Inflammatory macrophage treated with lipopolysaccharide for 1 hour (primary cell): ENCODE results near the gene MYO1D.
"Not testable (repeated sequence)": the region's sequence is repeated elsewhere in the genome, so short reads cannot be mapped to it uniquely, and the experiment has no call there.

ENCODE experiments used
- DNase-seq, 2 donors: peaks; one replicate each; pipeline ENCODE4 v3.0.0-alpha.2; 2020 to 2022

The MYO1D gene

DNA sequence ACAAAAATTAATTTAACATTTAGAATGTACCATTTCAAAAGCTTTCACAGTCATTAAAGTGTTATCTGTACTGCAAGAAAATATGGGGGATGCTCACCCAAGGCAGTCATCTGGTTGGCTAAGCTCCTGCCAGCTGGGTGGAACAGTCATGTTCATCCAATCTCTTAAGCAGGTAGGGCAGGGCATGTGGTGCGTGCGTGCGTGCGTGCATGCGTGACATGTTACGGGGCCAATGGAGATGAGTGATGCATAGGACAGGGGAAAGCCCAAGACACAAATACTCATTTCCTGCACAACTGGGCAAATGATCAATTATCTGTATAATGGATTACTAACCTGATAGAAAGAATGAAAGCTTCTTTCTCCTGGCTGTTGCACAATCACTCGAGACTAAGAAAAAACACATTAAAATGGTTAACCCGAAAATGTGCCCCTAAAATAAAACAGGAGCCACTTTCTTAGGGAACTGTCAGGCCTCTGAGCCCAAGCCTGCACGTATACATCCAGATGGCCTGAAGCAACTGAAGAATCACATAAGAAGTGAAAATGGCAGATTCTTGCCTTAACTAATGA, 104.4 kb downstream of the MYO1D start:
- no peak for DNase-seq

DNA sequence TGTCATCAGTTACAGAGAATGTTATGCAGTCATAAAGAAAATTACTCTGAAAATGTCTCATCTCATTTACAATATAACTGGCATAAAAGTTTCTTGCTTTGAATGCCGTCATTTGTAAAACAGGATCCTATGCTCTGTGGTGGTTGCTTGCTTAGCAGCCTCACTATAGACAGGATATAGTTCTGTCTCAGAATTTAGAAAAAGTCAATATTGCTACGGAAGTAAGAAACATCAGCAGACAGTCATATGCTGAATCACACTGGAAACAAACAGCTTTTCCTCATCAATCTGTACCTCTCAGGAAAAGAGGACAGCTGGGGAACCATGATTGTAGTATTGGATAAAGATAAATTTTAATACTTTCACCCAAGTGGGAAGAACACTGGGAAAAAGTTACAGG, 105.5 kb downstream of the MYO1D start:
- no peak for DNase-seq

DNA sequence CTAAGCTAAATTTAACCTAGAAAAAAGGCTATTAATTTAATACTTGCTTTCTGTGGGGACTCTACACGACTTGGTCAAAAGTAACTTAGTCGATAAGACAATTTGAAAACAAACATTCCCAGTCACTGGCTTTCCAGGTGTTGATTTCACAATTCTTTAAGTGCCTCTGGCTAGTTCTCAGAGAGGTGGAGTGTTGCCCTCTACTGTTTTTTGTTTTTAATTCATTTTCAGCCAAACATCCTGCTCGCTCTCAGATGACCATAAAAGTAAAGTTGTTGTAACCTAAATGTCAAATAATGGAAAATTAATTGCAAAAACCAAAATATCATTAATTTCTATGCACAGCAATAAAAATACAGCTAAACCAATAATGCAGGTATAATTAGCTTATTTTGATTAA, 107.1 kb downstream of the MYO1D start:
- no peak for DNase-seq

DNA sequence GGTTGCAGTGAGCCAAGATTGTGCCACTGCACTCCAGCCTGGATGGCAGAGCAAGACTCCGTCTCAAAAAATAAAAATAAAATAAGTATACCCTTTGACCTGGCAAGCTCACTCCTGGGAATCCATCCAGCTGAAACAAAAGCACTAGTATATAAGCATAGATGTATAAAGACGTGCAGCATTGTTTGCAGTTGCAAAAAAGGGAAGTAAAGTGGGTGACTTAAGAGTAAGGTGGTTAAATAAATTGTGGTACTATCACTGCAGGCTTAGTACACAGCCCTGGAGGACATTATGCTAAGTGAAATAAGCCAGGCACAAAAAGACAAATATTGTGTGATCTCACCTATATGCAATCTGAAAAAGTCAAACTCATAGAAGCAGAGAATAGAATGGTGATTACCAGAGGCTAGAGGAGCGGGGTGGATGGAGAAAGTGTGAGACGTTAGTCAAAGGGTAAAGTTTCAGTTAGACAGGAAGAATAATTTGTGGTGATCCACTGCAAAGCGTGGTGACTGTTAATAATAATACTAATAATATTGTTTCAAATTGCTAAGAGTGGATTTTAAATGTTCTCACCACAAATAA, 113.0 kb downstream of the MYO1D start:
- no peak for DNase-seq

DNA sequence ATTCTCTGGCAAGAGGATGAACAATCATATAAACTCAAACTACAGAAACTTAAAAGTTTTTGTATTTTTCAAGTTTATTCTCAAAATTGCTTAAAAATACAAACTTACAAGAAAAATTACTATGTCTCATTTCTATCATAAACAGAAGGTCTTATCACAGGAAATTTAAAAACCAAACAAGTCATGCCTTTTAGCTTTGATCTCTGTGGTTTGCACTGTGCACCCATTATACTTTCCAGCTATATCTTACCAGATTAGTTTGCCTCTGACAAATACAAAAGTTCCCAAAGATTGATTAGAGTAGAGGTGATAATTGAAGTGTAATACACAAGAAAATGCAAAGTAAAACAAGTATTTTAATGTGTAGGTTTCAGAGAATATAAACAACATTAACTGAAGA, 117.4 kb downstream of the MYO1D start:
- no peak for DNase-seq

DNA sequence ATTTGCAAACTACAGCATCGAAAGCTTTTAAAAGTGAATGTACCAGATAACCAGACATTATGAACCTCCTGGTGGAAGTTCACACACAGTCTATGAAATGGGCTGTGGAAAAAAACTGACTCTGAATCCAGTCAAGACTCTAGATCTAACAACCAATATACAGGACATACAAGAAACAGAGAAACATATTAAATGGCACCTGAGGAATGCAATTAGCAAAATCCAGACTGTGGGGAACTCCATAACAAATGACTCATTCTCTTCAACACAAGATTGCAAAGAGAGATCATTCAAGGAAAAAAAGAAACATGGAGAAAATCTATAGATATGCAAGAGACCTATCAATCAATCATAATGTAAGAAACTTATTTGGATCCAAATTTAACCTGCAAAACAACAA, 119.0 kb downstream of the MYO1D start:
- no peak for DNase-seq

DNA sequence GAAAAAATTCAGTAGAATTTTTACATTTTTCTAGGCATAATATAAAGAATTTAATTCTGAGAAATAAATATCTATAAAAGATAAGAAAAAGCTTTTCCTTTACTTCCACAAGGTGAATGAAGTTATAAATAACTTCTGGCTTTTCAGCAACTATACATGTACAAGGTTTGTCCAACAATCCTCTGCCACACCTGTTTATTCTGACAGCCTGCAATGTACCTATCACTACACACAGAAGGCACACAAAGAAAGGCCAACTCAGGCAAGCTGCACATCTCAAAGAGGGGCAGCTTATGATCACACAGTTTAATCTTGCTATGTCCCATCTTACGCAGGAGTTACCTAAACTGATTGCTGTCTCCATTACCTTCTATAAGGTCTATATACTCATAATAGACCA, 120.2 kb downstream of the MYO1D start:
- no peak for DNase-seq

DNA sequence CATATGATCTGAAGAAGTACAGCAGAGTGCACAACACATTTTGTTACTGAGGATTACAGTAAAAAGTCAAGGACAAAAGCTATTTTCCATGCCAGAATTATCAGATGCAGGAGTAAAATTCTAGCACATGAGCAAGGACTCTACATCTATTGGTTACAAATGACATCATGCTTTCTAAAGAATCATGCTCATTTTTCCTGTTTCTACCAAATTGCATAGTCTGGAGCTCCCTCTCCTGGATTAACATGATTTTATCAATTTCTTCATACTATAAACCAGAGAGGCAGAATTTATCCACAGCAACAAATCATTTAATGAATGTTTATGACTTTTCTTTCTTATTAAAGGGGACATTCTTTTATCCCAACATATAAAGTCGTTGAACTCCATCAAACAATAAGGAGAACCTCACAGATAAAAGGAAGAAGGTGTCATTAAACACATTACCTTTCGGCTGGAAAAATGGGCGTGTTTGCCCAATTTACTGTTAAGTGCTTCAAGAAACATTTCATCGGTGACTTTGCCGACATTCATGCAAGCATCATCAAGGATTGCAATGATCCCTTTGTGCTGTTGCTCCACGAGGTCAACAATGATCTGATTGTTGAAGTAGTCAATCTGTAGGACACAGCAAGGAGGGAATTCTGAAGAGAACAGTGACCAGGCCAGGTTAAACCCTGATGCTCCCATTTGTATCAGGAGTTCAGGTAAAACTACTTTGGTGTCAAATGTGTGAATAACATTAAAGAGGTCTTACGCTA, 121.7 kb downstream of the MYO1D start:
- peak; percentile 66 to 80 for DNase-seq

DNA sequence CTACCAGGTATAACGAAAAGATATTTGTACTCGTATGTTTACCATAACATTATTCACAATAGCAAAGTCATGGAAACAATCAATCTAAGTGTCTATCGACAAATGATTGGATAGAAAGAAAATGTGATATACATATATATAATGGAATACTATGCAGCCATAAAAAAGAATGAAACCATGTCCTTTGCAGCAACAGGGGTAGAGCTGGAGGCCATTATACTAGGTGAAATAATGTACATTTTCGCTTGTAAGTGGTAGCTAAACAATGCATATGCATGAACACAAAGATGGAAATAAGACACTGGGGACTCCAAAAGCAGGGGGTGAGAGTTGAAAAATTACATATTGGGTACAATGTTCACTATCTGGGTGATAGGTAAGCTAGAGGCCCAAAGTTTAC, 124.0 kb downstream of the MYO1D start:
- DNase-seq = no peak

DNA sequence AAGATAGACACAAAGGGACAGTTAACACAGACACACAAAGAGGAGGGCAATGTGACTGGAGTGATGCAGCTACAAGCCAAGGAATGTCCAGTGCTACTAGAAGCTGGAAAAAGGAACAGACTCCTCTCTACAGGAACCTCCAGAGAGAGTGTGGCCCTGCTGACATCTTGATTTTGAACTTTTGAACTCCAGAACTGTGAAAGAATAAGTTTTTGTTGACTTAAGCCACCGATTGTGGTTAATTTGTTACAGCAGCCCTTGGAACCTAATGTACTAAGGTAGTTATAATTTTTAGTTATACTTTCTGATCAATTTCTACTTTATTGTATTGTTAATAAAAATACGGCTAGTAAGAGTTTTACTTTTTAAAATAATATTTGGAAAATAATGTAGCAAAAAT, 129.1 kb downstream of the MYO1D start:
- peak in 1 of 2 donors; percentile 22 for DNase-seq

DNA sequence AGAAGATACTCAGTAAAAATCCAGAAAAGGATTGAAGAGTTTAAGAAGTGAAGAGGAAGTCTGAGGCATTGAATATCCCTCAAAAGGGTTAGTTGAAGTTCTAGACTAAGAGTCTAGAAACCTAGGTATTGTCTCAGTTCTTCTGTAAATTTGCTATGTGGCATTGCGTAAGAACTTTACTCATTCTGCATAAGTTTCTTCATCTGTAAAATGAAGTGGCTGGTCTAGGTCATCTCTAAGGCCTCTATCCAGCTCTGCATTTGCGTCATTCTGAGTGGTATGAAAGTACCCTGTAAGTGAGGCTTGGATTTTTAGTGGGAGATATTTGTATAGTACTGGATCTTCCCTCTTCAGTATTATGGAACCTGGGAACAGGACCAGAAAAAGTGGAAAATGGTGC, 130.2 kb downstream of the MYO1D start:
- peak; percentile 64 to 72 for DNase-seq

DNA sequence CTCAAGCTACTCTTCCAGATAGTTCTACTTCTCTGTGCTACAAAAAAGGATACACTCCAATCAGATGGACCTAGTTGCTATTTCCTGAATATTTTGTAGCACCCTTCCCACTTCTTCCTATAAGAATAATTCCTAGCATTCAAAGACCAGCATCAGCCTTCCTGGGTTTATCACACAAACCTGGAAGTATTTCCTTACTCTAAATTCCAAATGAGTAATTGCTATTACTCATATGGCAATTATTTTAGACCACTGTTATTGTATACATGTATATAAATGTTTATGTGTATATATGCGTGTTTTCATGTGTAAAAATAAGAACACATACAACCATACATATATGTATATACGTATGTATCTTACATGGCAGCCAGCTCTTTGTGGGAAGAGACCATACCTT, 130.6 kb downstream of the MYO1D start:
- no peak for DNase-seq

DNA sequence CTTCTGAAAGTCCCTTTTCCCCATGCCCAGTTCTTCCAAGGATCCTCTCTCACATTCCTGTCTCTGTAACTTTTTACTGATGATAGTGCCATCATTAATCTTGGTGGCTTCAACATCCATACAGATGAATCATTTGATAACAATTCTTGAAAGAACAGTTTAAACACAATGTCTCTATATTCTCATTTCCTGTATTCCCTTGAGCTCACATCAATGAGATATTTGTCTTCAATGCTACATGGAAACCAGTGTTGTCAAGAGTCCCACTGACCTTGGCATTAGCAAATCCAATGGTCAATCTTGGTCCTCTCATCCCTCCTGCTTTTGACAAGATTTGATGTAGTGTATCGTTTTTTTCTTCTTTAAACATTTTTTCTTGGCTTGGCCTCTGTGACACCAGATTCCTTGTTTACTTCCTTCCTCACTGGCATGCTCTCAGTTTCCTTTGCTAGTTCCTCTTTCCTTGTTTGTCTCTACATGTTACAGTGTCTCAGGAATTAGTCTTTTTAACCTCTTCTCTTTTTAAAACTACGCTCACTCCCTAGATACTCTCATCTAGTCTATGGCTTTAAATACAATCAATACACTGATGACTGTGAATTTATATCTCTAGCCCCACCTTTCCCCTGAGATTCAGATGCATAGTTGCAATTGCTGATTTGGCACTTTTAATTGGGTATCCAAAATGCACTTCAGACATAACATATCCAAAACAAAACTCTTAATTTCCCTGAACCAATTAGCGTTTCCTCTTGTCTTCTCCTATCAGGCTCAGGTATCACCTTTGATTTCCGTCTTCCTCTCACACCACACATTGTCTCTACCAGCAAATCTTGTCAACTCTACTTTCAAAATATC, 134.0 kb downstream of the MYO1D start:
- peak; percentile 36 to 44 for DNase-seq

DNA sequence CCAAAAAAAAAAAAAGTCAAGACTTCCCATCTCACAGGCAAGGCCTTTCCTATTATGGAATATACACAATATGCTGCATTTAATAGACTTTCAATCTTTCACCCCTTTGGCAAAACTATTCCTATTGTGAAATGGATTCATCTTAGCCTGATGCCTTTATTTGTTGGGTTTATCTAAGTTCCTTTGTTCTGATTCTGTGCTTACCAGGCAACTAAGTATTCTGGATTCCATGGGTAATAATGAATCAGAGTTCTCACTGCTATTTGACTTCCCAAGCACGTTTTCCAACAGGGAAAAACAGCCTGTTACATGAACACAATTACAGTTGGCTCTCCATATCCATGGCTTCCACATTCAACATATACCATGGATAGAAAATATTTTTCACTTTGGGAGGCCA, 135.5 kb downstream of the MYO1D start:
- DNase-seq = no peak

DNA sequence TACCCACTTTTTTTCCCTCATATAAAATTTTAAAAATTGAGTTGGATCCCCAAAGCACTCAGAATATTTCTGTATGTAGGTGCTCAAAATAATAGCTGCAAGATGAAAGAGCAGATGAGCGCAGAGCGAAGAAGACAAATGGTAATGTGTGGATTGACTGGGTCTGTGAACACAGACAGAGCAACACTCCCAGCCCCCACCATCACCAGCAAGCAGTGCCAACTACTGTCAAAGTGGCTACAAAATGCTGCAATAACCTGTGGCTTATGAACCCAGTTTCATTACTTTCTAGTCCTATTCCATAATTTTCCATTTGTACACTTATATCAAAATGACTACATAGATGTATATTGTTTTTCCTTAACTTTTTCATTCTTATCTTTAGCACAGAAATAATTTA, 137.2 kb downstream of the MYO1D start:
- DNase-seq = no peak

DNA sequence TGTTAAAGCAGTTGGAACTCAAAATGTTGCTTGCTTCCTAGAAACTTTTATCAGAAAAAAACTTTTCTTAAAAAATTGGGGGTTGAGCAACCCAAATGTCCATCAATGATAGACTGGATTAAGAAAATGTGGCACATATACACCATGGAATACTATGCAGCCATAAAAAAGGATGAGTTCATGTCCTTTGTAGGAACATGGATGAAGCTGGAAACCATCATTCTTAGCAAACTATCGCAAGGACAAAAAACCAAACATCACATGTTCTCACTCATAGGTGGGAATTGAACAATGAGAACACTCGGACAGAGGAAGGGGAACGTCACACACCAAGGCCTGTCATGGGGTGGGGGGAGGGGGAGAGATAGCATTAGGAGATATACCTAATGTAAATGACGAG, 137.8 kb downstream of the MYO1D start:
- not testable (repeated sequence) for DNase-seq

DNA sequence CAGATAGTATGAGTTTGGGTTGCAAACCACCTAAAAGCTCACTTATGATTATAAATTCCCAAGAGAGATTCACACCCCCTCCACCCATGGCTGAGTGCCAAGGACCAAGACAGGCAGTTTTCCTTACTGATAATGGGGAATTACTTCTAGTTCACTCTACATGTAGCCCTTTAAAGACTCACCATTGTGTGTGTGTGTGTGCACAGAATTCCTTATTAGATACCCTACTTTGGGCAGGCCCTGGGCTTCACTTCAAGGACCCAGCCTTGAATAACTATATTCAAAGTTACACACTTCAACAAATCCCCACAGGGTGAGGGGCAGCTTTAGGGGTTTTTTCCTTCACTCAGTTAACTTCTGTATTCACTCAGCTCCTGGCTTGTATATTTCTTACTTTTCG, 143.5 kb downstream of the MYO1D start:
- DNase-seq = no peak

DNA sequence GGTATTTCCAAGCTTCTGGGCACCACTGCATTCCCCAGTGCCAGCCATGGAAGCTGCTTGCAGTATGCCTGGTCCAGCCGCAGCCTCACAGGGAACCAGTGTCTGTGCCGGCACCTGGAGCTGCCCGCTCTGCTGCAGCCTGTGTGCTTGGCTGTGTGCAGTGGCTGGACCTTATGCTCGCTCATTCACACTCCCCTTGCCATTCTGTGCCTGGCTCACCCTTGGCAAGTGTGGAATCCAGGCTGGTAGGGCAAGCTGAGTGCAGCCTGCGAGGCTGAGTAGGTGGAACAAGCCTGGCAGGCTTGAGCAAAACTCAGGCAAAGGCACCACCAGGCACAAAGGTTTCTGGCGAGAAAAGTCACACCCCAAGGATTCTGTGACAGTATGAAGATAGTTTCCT, 144.0 kb downstream of the MYO1D start:
- DNase-seq = no peak

DNA sequence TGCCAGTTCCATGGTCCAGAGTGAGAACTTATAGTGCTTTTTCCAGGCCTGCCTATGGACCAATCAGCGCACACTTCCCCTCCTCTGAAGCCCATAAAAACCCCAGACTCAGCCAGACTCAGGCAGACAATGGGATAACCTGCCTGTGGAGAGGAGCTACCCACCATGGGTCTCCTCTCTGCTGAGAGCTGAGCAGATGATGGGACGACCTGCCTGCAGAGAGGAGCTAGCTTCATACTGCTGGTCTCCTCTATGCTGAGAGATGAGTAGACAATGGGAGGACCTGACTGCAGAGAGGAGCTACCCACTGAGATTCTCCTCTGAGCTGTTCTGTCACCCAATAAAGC, 144.7 kb downstream of the MYO1D start:
- no peak for DNase-seq

DNA sequence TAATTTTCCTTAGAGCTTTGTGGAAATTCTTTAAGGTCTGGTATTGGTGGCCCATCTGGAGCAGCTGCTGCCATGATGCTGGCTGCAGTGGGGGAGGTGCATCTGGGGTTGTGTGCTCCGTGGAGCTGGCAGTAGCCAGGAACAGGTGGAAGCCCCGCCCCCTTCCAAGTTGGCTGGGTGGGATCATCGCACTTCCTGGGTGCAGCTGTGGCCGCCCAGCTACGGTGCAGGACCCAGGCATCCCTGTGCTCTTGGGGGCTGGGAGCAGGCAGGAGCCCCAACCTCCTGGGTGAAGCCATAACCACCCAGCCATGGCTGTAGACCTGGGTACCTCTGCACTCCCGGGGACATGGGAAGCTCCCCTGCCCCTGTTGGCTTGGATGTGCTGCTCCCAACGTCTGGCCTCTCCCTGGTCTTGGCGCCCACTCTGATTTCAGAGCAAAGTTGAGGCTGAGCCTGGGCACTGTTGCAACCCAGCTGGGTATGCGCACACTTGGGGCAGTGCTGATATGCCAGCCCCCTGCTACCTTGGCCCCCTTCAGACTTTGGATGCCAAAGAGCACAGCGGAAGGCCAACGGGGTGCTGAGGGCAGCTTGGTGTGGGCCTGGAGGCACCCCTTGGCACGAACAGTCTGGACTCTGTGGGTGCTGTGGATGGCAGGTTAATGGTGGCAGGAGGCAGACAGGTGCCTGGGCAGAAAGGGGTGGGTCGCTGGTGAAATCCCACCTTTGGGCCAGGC, 145.2 kb downstream of the MYO1D start:
- DNase-seq = no peak

DNA sequence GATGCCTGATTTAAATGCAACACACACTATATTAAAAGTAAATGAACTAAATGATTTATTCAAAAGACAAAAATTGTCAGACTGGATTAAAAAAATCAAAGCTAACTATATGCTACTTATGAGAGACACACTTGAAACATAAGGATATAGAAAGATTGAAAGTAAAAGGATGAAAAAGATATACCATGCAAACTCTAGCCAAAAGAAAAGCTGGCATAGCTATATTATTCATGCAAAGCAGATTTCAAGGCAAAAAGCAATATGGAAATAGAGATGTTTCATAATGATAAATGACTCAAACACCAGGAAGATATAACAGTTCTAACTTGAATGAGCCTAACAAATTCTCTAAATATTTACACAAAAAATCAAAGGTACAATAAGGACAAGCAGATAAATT, 149.2 kb downstream of the MYO1D start:
- no peak for DNase-seq

DNA sequence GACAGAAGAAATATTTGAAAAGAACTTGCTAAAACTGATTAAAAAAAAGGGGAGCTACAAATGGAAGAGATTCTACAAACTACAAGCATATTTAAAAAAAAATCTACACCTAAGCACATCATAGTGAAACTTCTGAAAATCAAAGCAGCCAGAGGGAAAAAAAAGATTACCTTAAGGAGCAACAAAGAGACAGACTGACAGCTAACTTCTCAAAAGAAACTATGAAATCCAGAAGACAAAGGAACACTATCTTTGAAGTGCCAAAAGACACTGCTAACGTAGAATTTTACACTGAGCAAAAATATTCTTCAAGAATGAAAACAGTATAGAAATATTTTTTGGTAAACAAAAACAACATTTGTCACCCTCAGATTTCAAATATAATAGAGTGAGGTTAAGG, 151.2 kb downstream of the MYO1D start:
- no peak for DNase-seq

DNA sequence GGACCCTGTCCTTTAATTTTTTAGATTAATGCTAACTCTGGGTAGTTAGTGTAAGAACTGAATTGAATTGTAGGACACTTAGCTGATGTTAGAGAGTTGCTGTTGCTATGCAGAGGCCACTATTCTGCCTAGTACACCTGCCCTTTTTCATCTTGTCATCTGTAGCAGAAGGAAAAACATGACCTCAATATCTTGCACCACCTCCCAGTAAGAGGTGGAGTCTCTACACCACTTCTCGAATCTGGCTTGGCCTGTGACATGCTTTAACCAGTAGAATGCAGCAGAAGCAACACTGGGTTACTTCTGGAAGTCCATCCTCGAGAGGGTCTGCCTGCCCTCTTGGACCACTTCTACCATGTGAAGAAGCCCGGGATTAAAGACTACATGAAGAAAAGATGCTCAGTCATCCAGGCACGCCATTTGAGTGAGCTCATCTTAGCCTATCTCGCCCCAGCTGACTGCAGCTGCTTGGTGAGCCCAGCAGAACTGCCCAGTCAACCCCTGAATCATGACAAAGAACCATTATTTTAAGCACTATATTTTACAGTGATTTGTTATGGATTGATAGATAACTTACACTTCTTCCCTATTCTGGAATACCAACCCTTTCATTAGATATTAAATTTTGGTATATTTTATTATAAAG, 153.5 kb downstream of the MYO1D start:
- DNase-seq = no peak
